GM12878 (cell line): ENCODE measurements around the gene BTBD6. TPM values are rescaled to one million over a fixed set of nuclear protein-coding genes. Genes with fewer than 3 reads are reported as not detected.

Experiments used
- ATAC-seq: fragments of 200-7000 bp; cut with Tn5 transposase; 3 replicates; pipeline ENCODE4 v1.9.1; 2020; ENCODE audit warnings: mild to moderate bottlenecking, moderate library complexity
- BruUV-seq: library from RNA; stranded (reverse); fragments of 400-500 nt; replicated peaks from 2 replicates; lab custom pipeline; 2021; lab: Mats Ljungman, UMichigan
- CTCF ChIA-PET: fragments of 300-600 bp; sonication (Branson Sonifier 250); formaldehyde crosslinking; extraction: SDS; loops from one replicate; lab custom pipeline; 2021; ENCODE audit warnings: inconsistent platforms; lab: Yijun Ruan, JAX
- POLR2A ChIA-PET: fragments of 350-600 bp; formaldehyde crosslinking; extraction: SDS; loops from one replicate; lab custom pipeline; 2021; ENCODE audit warnings: inconsistent platforms; lab: Charles Lee
- RAD21 ChIA-PET: fragments of 300-600 bp; sonication (Branson Sonifier 250); formaldehyde crosslinking; loops from one replicate; lab custom pipeline; 2023; ENCODE audit warnings: antibody characterized with exemption; ENCODE audit not compliant: unreplicated experiment; lab: Charles Lee
- SMC1A ChIA-PET: fragments of 300-600 bp; sonication (Branson Sonifier 250); formaldehyde crosslinking; loops from one replicate; lab custom pipeline; 2023; ENCODE audit not compliant: unreplicated experiment, uncharacterized antibody; lab: Charles Lee
- DNase-seq: peaks from one replicate; pipeline ENCODE4 v3.0.0-alpha.2; 2011; ENCODE audit warnings: low read depth, low spot score
- FAIRE-seq: peaks from 3 replicates; lab custom pipeline; 2011; peaks lifted over from hg19 to GRCh38; lab: Jason Lieb, UNC
- H2AFZ ChIP-seq: 2 replicates; pipeline ENCODE4 v1.6.0; 2011; ENCODE audit warnings: low read depth, low read length, control low read depth; ENCODE audit not compliant: control insufficient read depth
- H3K27ac ChIP-seq: 2 replicates; pipeline ENCODE4 v1.5.1; 2011; ENCODE audit warnings: control low read depth; ENCODE audit not compliant: control insufficient read depth, insufficient read depth
- H3K27me3 ChIP-seq, 2 experiments: replicated peaks in 1 of 2; 2 replicates each; pipeline versions ENCODE4 v1.6.0 to v1.6.1; 2011; ENCODE audit warnings: low read length in 1 of 2; ENCODE audit not compliant: control insufficient read depth in 2 of 2, insufficient read depth in 2 of 2
- H3K36me3 ChIP-seq, 2 experiments: 2 replicates each; pipeline ENCODE4 v1.5.1; 2011; ENCODE audit warnings: low read length in 1 of 2; ENCODE audit not compliant: control insufficient read depth in 2 of 2, insufficient read depth in 2 of 2
- H3K4me1 ChIP-seq: 2 replicates; pipeline ENCODE4 v1.6.1; 2011; ENCODE audit warnings: mild to moderate bottlenecking, low read length, moderate library complexity, mixed read lengths; ENCODE audit not compliant: control insufficient read depth, insufficient read depth
- H3K4me2 ChIP-seq: 2 replicates; pipeline ENCODE4 v1.6.0; 2011; ENCODE audit warnings: control low read depth; ENCODE audit not compliant: control insufficient read depth, insufficient read depth
- H3K4me3 ChIP-seq: fragments of 200-600 bp; sonication (generic); 2 replicates; pipeline ENCODE4 v1.5.1; 2016
- H3K79me2 ChIP-seq: 2 replicates; pipeline ENCODE4 v1.6.0; 2011; ENCODE audit warnings: low read length; ENCODE audit not compliant: control insufficient read depth, insufficient read depth
- H3K9ac ChIP-seq: 2 replicates; pipeline ENCODE4 v1.8.0; 2011; ENCODE audit warnings: low read length, control low read depth, mixed read lengths; ENCODE audit not compliant: control insufficient read depth, insufficient read depth
- H3K9me3 ChIP-seq: replicated peaks from 3 replicates; pipeline ENCODE4 v1.5.1; 2011; ENCODE audit warnings: mild to moderate bottlenecking, low read length; ENCODE audit not compliant: control insufficient read depth, insufficient read depth
- H4K20me1 ChIP-seq: 2 replicates; pipeline ENCODE4 v1.6.0; 2011; ENCODE audit not compliant: control insufficient read depth, insufficient read depth
- BCL3 ChIP-seq: IDR thresholded peaks from 2 replicates; pipeline ENCODE4 v1.6.1; 2011; ENCODE audit warnings: borderline replicate concordance, low read depth, mild to moderate bottlenecking, moderate library complexity, low read length; ENCODE audit not compliant: insufficient read depth, poor library complexity, severe bottlenecking
- HDGF ChIP-seq: fragments of 450-650 bp; IDR thresholded peaks from 2 replicates; pipeline ENCODE4 v1.6.1; 2016; ENCODE audit warnings: antibody characterized with exemption
- POLR2A ChIP-seq: IDR thresholded peaks from 2 replicates; pipeline ENCODE4 v1.6.1; 2011; ENCODE audit warnings: low read depth, mild to moderate bottlenecking, low read length
- WGBS: methylation state at CpG from one replicate; pipeline ENCODE4 v1.1.6; 2016; ENCODE audit warnings: low lambda C conversion rate; ENCODE audit not compliant: insufficient replicate concordance, insufficient coverage; ENCODE audit errors: missing lambda C conversion rate; 5-methylcytosine and 5-hydroxymethylcytosine counted together
- in situ Hi-C: fragments of 300-500 bp; cut with MboI; formaldehyde crosslinking; loops from 9 replicates; pipeline ENCODE4 v1.14.3; 2018; ENCODE audit warnings: mixed read lengths
- intact Hi-C: fragments of 100-400 bp; cut with micrococcal nuclease; formaldehyde crosslinking; loops from one replicate; pipeline ENCODE4 v1.14.2; 2022; ENCODE audit not compliant: unreplicated experiment
- polyA plus RNA-seq, 11 experiments: library from polyadenylated mRNA; depleted of rRNA in 4 of 11; unstranded in 6 of 11; stranded (reverse) in 5 of 11; fragments of >200 nt; fragmentation: Nextera tagmentation in 4 of 11; fragmentation: Illumina TruSeq in 1 of 11; extraction: Ambion mirVana in 4 of 11; extraction: Trizol in 1 of 11; gene quantifications; 1 replicate in 1 of 11; 2 replicates in 10 of 11; pipeline versions ENCODE4 v1.2.1 to v1.2.3, GENCODE V29; 2011 to 2016; ENCODE audit warnings: inconsistent platforms in 2 of 11, missing spikeins in 2 of 11, low read depth in 1 of 11
- total RNA-seq, 4 experiments: library from RNA; depleted of rRNA in 3 of 4; stranded (reverse); fragments of >200 nt in 3 of 4; fragmentation: Illumina TruSeq in 1 of 4; extraction: Trizol in 1 of 4; gene quantifications; 2 replicates each; pipeline versions ENCODE4 v1.2.1 to v1.2.3, GENCODE V29; 2013 to 2021

The BTBD6 gene
- total and polyA plus RNA-seq, 10 of the 15 experiments (the other 5 are each of a cell fraction or from before 2014, with no cell fraction given), result 1.4 to 36.5 (median 15.8) TPM

DNA sequence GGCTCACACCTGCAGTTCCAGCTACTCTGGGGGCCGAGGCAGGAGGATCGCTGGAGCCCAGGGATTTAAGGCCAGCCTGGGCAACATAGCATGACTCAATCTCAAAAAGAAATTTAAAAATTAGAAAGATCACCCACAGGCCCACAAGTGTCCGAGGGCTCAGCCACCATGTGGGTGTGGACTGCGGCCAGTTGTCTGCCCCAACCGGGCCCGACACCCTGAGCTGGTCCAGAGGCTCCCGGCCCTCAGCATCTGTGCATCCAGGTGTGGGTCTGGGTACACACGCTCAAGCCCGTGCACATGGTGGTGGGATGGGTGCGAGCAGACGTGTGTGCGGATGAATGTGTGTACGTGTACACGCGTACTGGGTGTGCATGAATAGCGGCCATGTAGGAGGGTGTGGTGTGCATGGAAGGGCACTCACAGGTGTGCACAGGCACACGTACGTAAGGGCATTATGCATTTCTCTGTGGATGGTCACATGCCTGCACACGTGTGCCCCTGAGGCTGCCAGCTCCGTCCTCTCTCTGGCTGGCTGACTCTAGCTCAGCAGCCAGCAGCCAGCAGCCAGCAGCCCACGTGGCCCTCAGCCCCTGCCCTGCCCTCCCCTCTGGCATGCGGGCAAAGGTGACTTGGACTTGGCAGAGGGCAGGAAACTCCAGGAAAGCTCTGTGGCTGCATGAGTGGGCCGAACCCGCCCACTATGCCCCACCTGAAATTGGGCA, 44.0 kb upstream of the BTBD6 start:
- intact Hi-C loops, result loop anchor here (5.0 kb wide), 2 partner anchors 112 to 323 kb away; partner anchors contain the start of gene TMEM121
- H3K9ac ChIP-seq, result no peak overlapping the region

More for the DNA sequence above, 44.0 kb upstream of the BTBD6 start:
- Histone ChIP-seq H3K36me3 (no peaks in the 10 kb centered on the region), H3K27ac (no peak overlapping the region), H3K4me1 (peaks cover 7% of the 10 kb centered on the region), H3K4me3 (no peak overlapping the region), H4K20me1 (no peaks in the 10 kb centered on the region), H3K4me2 (no peak overlapping the region), H3K9me3 (no peaks in the 10 kb centered on the region), H2AFZ (no peak overlapping the region), H3K79me2 (no peaks in the 10 kb centered on the region), H3K27me3 (no peaks in the 10 kb centered on the region)
- POLR2A ChIA-PET, result no interaction called here
- no peak for DNase-seq
- 37% methylated on average over 24 of the region's 24 CpGs for WGBS
- no peak for FAIRE-seq
- BruUV-seq, result no TSS peak
- TF ChIP-seq POLR2A (peak; percentile 23; the same call in 1 of the 2 replicates), HDGF (no peak), BCL3 (peak; percentile 5)
- in situ Hi-C loops, result loop anchor here (5.0 kb wide), 1 partner anchor 148 kb away; no protein-coding TSS in a partner anchor
- RAD21 ChIA-PET, result no interaction called here
- SMC1A ChIA-PET, result no interaction called here
- CTCF ChIA-PET, result interaction anchor here (1.2 to 2.4 kb wide), 2 partner anchors 73 to 148 kb away, joined by 3 to 12 read pairs; no protein-coding TSS in a partner anchor
- ATAC-seq, result no peak
